Measurements from ENCODE around the gene CTNNA2. TPM values are rescaled to one million over a fixed set of nuclear protein-coding genes. Genes with fewer than 3 reads are reported as not detected.

CTNNA2 gene
- total RNA-seq, 4 donors from 2014 or later = 0.88 to 14.9 (median 2.3) TPM; not detected in 1

- intact Hi-C loops (cut with DNase I; ENCODE audit: low total_unique reads) = no loop called here
- H3K27ac ChIP-seq = no peak overlapping the region
Observed at GRCh38 chr2:80151248-80151647, 638.4 kb downstream of the CTNNA2 start.

GRCh38 chr2:80151651-80152050 lies 638.8 kb downstream of the CTNNA2 start:
- no peak overlapping the region for H3K27ac ChIP-seq
- no peak overlapping the region for H3K4me3 ChIP-seq
- no peaks in the 10 kb centered on the region for H3K4me1 ChIP-seq
- no peak for DNase-seq
- TF ChIP-seq CTCF (IDR thresholded peaks at IDR 0.05) (no peak), POLR2A (IDR thresholded peaks at IDR 0.05) (no peak)
- no peaks in the 10 kb centered on the region for H3K36me3 ChIP-seq
- no peaks in the 10 kb centered on the region for H3K27me3 ChIP-seq
- H3K9me3 ChIP-seq = no peaks in the 10 kb centered on the region
- intact Hi-C loops (cut with DNase I; ENCODE audit: low total_unique reads) = no loop called here

More at GRCh38 chr2:80151248-80151647, 638.4 kb downstream of the CTNNA2 start:
- no peaks in the 10 kb centered on the region for H3K27me3 ChIP-seq
- no peak overlapping the region for H3K4me3 ChIP-seq
- DNase-seq = no peak
- no peaks in the 10 kb centered on the region for H3K4me1 ChIP-seq
- TF ChIP-seq CTCF (IDR thresholded peaks at IDR 0.05) = no peak
- no peak for TF ChIP-seq POLR2A (IDR thresholded peaks at IDR 0.05)
- no peaks in the 10 kb centered on the region for H3K9me3 ChIP-seq
- H3K36me3 ChIP-seq = no peaks in the 10 kb centered on the region

GRCh38 chr2:80153151-80153550 lies 640.3 kb downstream of the CTNNA2 start:
- no peaks in the 10 kb centered on the region for H3K4me1 ChIP-seq
- no peaks in the 10 kb centered on the region for H3K9me3 ChIP-seq
- TF ChIP-seq POLR2A (IDR thresholded peaks at IDR 0.05) (no peak), CTCF (IDR thresholded peaks at IDR 0.05) (no peak)
- intact Hi-C loops (cut with DNase I; ENCODE audit: low total_unique reads) = no loop called here
- no peaks in the 10 kb centered on the region for H3K36me3 ChIP-seq
- DNase-seq = no peak
- no peaks in the 10 kb centered on the region for H3K27me3 ChIP-seq
- H3K4me3 ChIP-seq = no peak overlapping the region
- H3K27ac ChIP-seq = no peak overlapping the region

GRCh38 chr2:80153768-80154167 lies 640.9 kb downstream of the CTNNA2 start:
- Histone ChIP-seq H3K4me1 (no peaks in the 10 kb centered on the region), H3K9me3 (no peaks in the 10 kb centered on the region), H3K4me3 (no peak overlapping the region), H3K27ac (no peak overlapping the region), H3K36me3 (no peaks in the 10 kb centered on the region), H3K27me3 (no peaks in the 10 kb centered on the region)
- TF ChIP-seq CTCF (IDR thresholded peaks at IDR 0.05) (no peak), POLR2A (IDR thresholded peaks at IDR 0.05) (no peak)
- intact Hi-C loops (cut with DNase I; ENCODE audit: low total_unique reads) = no loop called here
- DNase-seq = no peak

GRCh38 chr2:80154231-80154915 lies 641.5 kb downstream of the CTNNA2 start:
- H3K4me1 ChIP-seq = no peaks in the 10 kb centered on the region
- H3K27ac ChIP-seq = no peak overlapping the region
- intact Hi-C loops (cut with DNase I; ENCODE audit: low total_unique reads) = no loop called here
- no peaks in the 10 kb centered on the region for H3K9me3 ChIP-seq
- H3K4me3 ChIP-seq = no peak overlapping the region
- no peaks in the 10 kb centered on the region for H3K36me3 ChIP-seq
- TF ChIP-seq POLR2A (IDR thresholded peaks at IDR 0.05) = no peak
- TF ChIP-seq CTCF (IDR thresholded peaks at IDR 0.05) = no peak
- no peak for DNase-seq
- no peaks in the 10 kb centered on the region for H3K27me3 ChIP-seq

All from uterus (tissue), 4 donors.